HG02981 (cell line): ENCODE data around the gene CDC27.
"Not testable (repeated sequence)": the region's sequence is repeated elsewhere in the genome, so short reads cannot be mapped to it uniquely, and the experiment has no call there.

Source experiments
- ATAC-seq: cut with Tn5 transposase; IDR thresholded peaks from one replicate; pipeline ENCODE4 v1.9.1; 2021; ENCODE audit warnings: mild to moderate bottlenecking, moderate library complexity; ENCODE audit not compliant: unreplicated experiment

Gene CDC27

DNA sequence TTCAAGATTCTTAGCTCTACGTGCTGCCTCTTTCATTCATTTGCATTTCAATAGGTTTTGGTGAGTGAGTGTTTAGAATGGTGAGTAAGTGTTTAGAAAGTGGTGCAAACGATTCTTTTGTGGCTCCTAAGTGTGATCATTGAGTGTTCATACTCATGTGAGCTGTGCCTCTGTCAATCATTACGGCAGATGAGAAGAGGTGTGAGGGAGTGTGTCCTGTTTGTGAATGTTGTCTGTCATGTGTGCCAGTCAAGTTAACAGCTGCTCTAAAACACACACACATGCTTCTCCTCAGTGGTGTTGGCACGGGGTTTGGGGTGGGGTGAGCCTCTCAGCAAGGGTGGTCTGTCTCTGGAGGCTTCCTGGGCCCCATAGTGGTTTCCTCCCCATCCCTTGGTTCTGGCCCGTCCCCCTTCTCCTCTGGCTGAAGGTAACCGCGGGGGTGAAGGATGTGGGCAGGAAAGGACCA is 31.5 kb upstream of the CDC27 start:
- no peak for ATAC-seq

DNA sequence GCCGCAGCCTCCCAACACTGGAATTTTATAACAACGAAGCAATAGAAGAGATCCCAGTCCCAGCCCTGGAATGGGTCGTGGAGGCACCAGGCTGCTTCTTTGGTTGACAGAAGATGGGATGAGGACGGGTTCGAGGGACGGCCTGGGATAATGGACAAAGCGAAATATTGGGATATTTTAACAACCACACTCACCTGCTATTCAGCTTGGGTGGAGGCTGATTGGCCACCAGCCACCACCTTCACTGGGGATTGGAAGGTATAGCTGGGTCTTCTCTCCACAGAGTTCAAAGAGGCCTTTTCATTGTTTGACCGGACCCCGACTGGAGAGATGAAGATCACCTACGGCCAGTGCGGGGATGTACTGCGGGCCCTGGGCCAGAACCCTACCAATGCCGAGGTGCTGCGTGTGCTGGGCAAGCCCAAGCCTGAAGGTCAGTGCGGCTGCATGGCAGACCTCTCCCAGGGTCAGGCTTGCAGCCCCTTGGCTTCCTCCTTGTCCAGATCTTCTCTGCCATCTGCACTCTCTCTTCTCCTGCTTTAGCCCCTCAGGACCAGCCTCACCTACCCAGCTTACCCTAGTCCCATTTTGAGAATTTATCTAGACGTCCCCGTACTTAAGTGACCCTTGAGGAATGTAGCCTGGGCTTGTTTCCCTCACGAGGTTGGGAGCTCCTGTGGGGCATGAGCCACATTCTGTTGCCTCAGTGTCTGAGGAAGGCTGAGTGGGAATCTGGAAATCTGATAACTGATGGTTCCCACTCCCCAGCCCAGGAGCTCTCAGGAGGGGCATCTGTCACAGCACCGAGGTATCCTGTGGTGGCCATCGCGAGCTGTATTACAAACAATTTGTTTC is 30.8 kb upstream of the CDC27 start:
- ATAC-seq = no peak

DNA sequence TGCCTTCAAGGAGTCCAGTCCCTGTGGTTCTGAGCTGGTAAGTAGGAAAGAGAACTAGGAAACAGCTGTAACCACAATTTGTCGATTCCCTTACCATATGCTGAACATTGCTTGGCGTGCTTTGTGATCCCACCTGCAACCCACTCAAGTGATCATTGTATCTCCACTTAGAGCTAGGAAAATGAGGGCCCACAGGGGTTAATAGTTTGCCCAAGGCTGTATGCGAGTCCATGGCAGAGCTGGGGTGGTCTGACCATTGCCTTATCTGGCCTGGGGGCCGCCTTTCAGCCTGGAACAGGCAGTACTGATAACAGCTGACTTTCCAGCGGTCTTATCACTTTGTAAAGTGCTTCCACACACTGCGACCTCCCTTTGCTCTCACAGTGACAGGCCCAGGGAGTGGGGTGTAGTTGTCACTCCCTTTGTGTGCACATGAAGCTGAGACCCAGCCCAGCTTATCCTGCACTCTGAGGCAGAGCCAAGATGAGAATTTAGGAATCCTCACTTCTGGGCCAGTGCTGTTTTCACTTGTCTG is 29.9 kb upstream of the CDC27 start:
- ATAC-seq = no peak

- not testable (repeated sequence) for ATAC-seq
These were observed 28.2 kb upstream of the CDC27 start for GRCh38 chr17:47217279-47217678.

- not testable (repeated sequence) for ATAC-seq
These were observed 27.7 kb upstream of the CDC27 start for GRCh38 chr17:47216821-47217220.

DNA sequence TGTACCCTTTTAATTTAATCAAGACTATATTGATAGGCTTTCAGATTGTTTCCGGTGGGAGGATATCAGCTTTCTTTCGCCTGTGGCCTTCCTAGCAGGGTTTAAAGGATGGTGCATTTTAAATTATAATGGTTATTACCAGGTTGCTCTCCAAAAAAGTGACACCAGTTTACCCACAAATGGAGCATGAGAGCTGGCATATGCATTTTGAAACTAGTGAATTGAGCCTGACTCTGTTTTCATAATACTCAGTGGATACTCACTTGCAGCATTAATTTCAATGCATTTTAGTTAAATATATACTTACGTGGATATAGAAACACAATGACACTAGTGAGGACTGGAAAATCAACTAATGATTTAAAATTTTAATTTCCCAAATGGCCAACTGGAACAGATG is 25.8 kb upstream of the CDC27 start:
- ATAC-seq = no peak

DNA sequence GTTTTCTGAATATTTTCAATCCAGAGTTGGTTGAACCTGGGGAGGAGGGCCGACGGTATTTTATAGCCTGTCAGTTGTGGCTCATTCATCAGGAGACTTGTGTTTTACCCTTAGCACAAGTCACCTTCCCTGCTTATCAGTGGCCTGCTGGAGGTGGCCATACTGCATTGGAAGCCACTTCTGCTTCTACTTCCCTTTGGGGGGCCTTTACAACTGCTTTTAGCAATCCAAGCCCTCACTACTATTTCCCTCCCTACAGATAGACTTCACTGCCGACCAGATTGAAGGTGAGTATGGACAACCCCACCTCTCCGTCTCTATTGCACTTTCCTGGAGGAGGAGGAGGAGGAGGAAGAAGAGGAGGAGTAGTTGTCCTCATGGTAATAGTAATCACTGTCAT is 24.4 kb upstream of the CDC27 start:
- ATAC-seq = no peak

DNA sequence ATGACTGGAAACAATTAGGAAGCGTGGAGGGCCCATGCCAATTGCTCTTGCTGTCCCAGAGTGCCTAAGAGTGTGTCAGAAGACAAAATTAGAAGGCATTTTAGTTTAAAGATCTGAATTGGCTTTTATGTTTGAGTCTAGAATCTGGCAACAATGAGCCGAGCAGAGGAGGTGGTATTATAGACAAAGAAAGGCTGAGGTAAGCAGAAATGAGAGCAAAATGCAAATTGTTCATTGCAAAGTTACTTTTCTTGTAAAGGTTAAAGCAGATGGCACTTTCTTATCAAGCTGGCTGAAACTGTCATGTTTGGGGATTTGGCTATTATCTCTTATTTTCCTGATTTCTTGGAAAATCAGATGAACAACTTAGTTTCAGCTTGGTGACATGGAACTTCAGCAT is 23.4 kb upstream of the CDC27 start:
- ATAC-seq = no peak

DNA sequence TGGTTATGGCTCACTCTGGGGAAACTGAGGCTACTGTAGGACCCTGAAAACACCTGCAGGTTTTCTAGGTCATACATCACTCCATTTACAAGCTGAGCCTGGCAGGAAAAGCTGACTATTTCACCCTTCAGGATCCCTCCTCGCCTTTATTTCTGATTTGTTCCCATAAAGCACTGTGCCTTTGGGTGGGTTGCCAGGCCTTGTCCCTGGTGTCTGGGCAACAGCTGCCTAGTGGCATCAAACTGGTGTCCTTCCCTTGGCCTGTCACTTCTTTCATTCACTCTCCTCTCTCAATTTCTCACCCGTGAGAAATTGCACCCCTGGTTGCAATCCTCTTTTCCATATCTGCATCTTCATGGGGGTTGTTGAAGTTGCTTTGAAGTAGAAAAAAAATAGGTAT is 21.7 kb upstream of the CDC27 start:
- no peak for ATAC-seq

GRCh38 chr17:47210105-47210504 is 21.0 kb upstream of the CDC27 start:
- ATAC-seq = no peak

DNA sequence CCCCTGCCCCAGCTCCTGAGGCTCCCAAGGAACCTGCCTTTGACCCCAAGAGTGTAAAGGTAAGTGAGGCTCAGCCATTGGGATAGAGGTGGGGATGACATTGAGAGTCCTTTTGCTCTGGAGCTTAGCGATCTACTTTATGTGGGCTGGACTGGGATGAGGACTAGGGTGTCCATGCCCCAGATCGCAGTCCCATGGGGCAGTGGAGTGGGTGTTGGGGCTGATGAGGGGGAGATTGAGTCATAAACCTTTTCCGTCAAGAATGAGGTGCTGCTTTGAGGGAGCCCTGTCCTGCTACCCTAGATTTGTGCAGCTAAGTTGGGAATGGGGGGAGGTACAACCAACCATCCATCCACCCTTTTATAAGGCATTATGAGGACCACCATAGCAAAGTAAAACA is 20.4 kb upstream of the CDC27 start:
- ATAC-seq = no peak

DNA sequence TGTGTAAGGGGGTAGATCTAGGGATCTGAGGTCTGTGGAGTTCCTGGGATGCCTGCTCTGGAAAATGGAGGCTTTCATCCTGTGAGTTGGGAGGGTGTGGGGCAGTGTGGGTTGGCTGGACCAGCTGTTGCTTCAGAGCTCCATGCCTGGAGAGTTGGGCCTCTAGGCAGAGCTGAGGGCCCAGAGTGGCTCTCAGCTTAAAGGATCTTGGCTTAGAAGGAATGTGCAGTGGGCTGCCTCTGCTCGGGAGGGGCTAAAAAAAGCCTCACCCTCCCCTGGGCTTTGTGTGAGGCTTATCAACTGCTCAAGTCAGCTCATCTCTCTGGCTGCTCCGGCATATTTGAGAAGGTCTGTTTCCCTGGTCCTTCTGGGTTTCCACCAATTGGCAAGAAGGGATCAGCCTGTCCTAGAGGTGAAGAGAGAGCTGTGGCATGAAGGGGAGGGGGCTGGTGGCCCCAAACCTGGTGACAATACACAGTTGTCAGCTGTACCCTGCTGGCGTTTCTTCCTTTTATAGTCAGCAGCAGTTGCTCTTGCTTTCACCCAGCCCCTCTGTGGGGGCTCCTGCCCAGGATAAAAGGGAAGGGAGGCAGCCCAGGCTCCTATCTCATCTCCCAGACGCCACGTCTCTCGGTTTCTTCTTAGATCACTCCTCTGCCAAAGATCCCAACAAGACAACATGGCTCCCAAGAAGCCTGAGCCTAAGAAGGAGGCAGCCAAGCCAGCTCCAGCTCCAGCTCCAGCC is 19.8 kb upstream of the CDC27 start, which contains the start of gene MYL4:
TSS of gene MYL4 (plus strand) at position 605 of the 745 bp plus-strand sequence. CDS start at position 680, 75 bp downstream.
- no peak for ATAC-seq

DNA sequence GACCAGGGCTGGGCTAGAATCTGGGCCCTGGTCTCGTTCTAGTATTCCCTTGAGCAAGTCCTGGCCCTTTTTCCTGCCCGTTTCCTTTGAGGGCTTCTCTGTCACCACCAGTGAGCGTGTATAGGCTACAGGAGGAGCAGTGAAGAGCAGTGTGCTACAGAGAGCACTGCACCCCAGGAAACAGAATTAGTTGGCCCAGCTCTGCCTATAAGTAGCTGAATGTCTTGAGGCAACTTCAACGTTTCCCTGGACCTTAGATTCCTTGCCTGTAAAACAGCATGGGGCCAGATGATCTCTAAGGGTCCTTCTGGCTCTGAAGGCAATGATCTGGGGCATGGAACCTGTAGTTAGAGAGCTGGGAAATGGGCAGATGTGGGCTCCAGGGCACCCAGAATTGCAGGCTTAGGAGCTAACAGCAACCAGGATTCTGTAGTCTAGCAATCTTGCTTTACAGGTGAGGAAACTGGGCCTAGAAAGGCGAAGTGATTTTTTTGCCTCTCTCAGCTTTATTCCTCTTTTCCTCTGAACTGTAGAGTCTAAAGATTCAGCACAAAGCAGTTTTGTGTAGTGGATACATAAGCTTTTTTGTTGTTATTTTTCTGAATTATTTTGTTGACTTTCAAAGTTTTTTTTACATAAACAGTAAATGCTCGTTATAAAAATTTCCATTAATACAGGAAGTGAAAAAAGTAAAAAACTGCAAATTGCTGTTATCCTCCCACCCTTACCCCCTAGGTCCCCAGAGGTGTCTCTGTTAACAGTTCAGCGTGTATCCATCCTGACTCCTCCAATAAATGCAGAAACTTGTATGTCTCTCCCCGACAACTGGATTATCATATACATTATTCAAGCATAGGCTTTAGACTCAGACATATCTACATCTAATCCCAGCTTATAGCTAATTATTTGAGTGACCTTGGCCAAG is 18.3 kb upstream of the CDC27 start:
- no peak for ATAC-seq

DNA sequence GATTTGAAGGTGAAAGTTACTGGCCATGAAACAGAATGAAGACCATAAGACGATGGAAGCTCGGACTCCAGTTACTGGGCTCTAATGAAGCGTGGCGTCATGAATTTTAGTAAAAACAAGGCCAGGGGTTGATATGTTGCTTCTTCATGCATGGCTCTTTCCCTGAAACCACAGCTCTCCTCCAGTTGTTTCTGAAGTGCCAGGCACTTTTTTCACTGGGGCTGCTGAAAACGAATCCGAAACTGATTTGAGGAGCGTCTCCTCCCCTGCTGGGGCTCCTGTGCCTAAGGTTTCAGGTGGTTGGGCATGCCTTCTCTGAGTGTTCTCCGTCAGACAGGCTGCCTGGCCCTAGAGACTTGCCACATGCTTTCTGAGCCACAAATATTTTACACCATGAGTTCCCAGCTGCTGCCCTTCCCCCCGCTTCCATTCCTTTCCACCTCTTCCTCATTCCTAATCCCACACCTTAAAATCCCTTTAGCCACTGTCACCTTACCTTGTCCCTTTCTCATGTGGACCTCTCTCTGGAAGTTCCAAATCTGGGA is 16.4 kb upstream of the CDC27 start:
- ATAC-seq = peak; percentile 60

DNA sequence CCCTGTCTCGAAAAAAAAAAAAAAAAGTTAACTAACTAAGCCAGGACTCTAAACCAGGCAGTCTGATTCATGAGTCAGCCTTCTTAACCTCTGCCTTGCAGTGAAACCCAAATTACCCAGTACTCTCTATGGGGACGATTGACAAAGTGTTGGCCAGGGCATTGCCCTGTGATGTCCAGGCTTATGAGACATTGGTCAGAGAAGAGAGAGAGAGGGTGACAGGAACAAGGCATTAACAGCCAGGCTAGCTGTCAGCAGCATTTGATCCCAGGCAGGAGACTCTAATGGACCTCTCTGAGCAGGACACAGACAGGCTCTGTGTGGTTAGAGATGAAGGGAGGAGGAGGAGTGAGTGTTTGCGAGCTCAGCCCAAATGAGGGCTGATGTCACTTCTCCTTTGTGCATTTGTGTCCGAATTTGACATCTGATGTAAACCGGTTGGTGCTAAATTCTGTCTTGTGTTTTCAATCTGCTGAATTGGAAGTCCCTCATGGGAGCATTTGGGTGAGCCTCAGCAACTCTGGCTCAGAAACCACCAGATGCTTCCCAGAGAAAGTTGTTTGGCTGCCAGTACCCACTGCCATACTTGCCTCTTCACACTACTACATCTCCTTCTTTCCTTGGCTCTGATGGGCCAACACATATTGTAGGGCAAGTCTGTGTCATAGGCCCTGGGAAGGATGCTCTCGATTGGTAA is 15.8 kb upstream of the CDC27 start:
- ATAC-seq = peak; percentile 37

GRCh38 chr17:47203984-47204721 is 15.1 kb upstream of the CDC27 start:
- no peak for ATAC-seq

GRCh38 chr17:47201166-47201565 is 12.1 kb upstream of the CDC27 start:
- ATAC-seq = no peak

DNA sequence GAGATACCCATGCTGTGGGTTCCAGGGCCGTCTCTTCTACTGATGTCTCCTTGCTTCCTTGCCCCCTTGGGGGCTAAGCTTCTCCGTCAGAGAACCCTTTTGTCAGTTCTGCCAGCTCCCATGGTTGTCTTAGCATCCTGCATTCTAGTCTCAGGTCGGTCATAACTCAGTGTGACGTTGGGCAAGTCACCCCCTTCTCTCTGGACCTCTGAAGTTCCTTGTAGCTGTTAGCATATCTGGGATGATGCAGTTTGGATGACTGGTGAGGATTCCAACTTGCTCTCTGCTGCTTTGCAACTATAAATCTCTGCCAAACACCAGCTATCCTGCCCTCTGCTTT is 11.2 kb upstream of the CDC27 start:
- ATAC-seq = no peak

GRCh38 chr17:47199627-47200324 is 10.7 kb upstream of the CDC27 start:
- ATAC-seq = no peak
